Measurements from ENCODE around the gene KRT7. TPM values are rescaled to one million over a fixed set of nuclear protein-coding genes. Genes with fewer than 3 reads are reported as not detected.

KRT7 gene
- polyA plus RNA-seq, 1 of the 3 experiments (the other 2 are of a cell fraction) = 5.4 TPM

DNA sequence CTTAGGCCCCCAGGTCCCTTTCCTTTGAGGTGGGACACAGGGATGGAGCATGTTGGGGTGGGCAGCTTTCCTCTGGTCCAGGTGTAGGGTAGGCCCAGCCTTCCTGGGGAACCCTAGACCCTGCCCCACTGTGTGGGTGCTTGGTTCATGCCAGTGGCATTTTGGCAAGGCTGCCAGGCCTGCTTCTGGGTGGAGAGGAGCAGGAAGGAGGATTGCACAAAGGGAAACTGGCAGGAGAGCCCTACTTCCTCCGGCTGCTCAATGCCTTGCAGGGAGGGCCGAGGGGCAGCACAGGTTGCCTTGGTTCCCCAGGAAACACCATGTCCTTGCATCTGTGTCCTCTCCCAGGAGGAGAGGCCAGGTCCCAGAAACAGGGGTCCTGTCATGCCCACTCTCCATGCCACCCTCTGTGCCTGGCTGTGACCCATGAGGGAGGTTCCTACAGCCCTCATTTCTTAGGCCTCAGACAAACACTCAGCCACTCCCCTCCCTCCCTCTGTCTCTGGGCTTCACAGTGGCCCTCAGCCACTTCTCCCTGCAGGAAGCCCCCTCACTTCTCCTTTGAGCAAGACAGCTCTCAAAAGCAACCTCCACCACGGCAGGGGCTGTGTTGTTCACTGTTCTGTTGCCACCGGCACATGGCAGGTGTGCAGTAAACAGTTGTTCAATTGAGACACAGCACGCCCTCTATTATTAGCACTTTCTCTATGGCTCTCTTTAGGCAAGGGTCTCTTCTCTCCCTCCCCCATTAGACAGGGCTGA lies 34.4 kb upstream of the KRT7 start:
- peaks cover 26 to 83% of the 10 kb centered on the region in 2 experiments for H3K4me1 ChIP-seq (ENCODE audit: control insufficient read depth in 1 of 2, insufficient read depth in 2 of 2, low read depth in 1 of 2, low read length in 1 of 2)
- H3K9me3 ChIP-seq = no peaks in the 10 kb centered on the region
- peaks cover 4% of the 10 kb centered on the region for H3F3A ChIP-seq (replicated peaks; ENCODE audit: insufficient read depth)
- DNase-seq = no peak
- TF ChIP-seq NRF1 (IDR thresholded peaks at IDR 0.05; ENCODE audit: low read depth, low read length) = no peak
- TF ChIP-seq, protein P1, sequence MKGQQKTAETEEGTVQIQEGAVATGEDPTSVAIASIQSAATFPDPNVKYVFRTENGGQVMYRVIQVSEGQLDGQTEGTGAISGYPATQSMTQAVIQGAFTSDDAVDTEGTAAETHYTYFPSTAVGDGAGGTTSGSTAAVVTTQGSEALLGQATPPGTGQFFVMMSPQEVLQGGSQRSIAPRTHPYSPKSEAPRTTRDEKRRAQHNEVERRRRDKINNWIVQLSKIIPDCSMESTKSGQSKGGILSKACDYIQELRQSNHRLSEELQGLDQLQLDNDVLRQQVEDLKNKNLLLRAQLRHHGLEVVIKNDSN (IDR thresholded peaks at IDR 0.05; ENCODE audit: borderline replicate concordance, low read depth) = no peak
- TF ChIP-seq FOSL2 (IDR thresholded peaks at IDR 0.05; ENCODE audit: borderline replicate concordance, low read depth) = no peak
- no peak for TF ChIP-seq TAF1 (IDR thresholded peaks at IDR 0.05; ENCODE audit: borderline replicate concordance, low read depth, low read length)
- TF ChIP-seq, protein P2, sequence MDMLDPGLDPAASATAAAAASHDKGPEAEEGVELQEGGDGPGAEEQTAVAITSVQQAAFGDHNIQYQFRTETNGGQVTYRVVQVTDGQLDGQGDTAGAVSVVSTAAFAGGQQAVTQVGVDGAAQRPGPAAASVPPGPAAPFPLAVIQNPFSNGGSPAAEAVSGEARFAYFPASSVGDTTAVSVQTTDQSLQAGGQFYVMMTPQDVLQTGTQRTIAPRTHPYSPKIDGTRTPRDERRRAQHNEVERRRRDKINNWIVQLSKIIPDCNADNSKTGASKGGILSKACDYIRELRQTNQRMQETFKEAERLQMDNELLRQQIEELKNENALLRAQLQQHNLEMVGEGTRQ (IDR thresholded peaks at IDR 0.05; ENCODE audit: borderline replicate concordance, low read depth, low read length) = no peak
- TF ChIP-seq RCOR1 (IDR thresholded peaks at IDR 0.05; ENCODE audit: low read length) = no peak
- no peaks in the 10 kb centered on the region for H3K9me2 ChIP-seq
- H3K36me3 ChIP-seq (replicated peaks in 1 of 2; ENCODE audit: control insufficient read depth in 1 of 2, insufficient read depth in 2 of 2, low read length in 1 of 2) = no peaks in the 10 kb centered on the region
- no peaks in the 10 kb centered on the region for H3K79me2 ChIP-seq (ENCODE audit: insufficient read depth)
- no peak overlapping the region for H3K4me2 ChIP-seq
- H3K27ac ChIP-seq (ENCODE audit: low read depth in 2 of 2, low read length in 1 of 2) = peak overlapping the region in 1 of 2 experiments; percentile 100; a peak in 2 of 4 replicates
- WGBS (ENCODE audit: low lambda C conversion rate) = 96% methylated on average over 3 of the region's 5 CpGs
- H3K4me3 ChIP-seq (ENCODE audit: low read depth in 2 of 2, low read length in 1 of 2) = no peak overlapping the region
- no peaks in the 10 kb centered on the region for H3K27me3 ChIP-seq (ENCODE audit: insufficient read depth)
- no peak overlapping the region for H2AFZ ChIP-seq (ENCODE audit: low read depth)
- POLR2A ChIA-PET = interaction anchor here (0.7 to 6.7 kb wide), 4 partner anchors 7 to 25 kb away, joined by 4 to 53 read pairs (median 20); partner anchors contain the start of gene KRT80
- CTCF ChIA-PET = interaction anchor here (0.9 to 2.4 kb wide), 4 partner anchors 46 to 173 kb away, joined by 3 to 7 read pairs (median 4); no protein-coding TSS in a partner anchor
- H4K20me1 ChIP-seq (ENCODE audit: insufficient read depth) = no peaks in the 10 kb centered on the region
- H3K9ac ChIP-seq = no peak overlapping the region

DNA sequence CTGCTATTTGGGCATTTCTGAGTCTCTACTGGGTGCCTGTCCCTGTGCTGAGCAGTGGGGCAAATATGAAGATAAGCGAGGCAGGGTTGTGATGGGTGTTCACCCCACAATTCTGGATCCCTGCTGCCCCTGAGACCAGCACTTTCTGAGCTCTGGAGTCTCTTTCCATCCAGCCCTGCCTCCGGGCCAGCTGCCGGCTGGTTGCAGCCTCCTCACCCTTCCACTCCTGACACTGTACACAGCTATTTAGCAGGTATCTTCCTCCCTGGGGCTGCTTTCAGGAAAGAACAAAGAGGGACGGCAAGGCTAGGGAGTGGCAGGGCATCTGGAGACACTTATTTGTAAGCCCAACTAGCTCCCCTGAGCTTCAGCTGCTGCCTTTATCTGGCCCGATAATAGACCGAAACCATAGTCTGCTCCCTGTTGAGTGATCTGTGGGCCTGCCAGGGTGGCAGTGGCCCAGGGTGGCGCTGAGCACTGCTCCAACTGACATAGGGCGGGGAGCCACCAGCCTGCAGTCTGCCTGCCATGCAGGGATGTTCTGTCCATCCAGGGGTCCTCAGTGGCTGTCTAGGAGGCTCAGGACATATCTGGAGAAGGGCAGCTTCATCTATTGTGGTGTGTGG lies 33.6 kb upstream of the KRT7 start:
- H4K20me1 ChIP-seq (ENCODE audit: insufficient read depth) = no peaks in the 10 kb centered on the region
- H3K9me2 ChIP-seq = no peaks in the 10 kb centered on the region
- 96% methylated on average over 5 of the region's 8 CpGs for WGBS (ENCODE audit: low lambda C conversion rate)
- ChIA-PET CTCF (interaction anchor here (0.9 to 2.4 kb wide), 5 partner anchors 45 to 781 kb away, joined by 3 to 7 read pairs (median 3); no protein-coding TSS in a partner anchor), POLR2A (interaction anchor here (0.7 to 6.7 kb wide), 7 partner anchors 8 to 790 kb away, joined by 3 to 53 read pairs (median 5); partner anchors contain the start of gene KRT80)
- H3F3A ChIP-seq (replicated peaks; ENCODE audit: insufficient read depth) = peaks cover 12% of the 10 kb centered on the region
- no peak overlapping the region for H2AFZ ChIP-seq (ENCODE audit: low read depth)
- no peaks in the 10 kb centered on the region for H3K79me2 ChIP-seq (ENCODE audit: insufficient read depth)
- no peaks in the 10 kb centered on the region for H3K36me3 ChIP-seq (replicated peaks in 1 of 2; ENCODE audit: control insufficient read depth in 1 of 2, insufficient read depth in 2 of 2, low read length in 1 of 2)
- TF ChIP-seq FOXM1 (IDR thresholded peaks at IDR 0.05; ENCODE audit: low read depth) (no peak), GATA2 (CRISPR knock-in tag; IDR thresholded peaks at IDR 0.05) (peak; percentile 8)
- TF ChIP-seq, protein P3, sequence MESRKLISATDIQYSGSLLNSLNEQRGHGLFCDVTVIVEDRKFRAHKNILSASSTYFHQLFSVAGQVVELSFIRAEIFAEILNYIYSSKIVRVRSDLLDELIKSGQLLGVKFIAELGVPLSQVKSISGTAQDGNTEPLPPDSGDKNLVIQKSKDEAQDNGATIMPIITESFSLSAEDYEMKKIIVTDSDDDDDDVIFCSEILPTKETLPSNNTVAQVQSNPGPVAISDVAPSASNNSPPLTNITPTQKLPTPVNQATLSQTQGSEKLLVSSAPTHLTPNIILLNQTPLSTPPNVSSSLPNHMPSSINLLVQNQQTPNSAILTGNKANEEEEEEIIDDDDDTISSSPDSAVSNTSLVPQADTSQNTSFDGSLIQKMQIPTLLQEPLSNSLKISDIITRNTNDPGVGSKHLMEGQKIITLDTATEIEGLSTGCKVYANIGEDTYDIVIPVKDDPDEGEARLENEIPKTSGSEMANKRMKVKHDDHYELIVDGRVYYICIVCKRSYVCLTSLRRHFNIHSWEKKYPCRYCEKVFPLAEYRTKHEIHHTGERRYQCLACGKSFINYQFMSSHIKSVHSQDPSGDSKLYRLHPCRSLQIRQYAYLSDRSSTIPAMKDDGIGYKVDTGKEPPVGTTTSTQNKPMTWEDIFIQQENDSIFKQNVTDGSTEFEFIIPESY (IDR thresholded peaks at IDR 0.05; ENCODE audit: borderline replicate concordance, low read depth) = no peak
- TF ChIP-seq, protein P4, sequence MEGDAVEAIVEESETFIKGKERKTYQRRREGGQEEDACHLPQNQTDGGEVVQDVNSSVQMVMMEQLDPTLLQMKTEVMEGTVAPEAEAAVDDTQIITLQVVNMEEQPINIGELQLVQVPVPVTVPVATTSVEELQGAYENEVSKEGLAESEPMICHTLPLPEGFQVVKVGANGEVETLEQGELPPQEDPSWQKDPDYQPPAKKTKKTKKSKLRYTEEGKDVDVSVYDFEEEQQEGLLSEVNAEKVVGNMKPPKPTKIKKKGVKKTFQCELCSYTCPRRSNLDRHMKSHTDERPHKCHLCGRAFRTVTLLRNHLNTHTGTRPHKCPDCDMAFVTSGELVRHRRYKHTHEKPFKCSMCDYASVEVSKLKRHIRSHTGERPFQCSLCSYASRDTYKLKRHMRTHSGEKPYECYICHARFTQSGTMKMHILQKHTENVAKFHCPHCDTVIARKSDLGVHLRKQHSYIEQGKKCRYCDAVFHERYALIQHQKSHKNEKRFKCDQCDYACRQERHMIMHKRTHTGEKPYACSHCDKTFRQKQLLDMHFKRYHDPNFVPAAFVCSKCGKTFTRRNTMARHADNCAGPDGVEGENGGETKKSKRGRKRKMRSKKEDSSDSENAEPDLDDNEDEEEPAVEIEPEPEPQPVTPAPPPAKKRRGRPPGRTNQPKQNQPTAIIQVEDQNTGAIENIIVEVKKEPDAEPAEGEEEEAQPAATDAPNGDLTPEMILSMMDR (IDR thresholded peaks at IDR 0.05) = no peak
- DNase-seq = peak; percentile 55
- H3K27ac ChIP-seq (ENCODE audit: low read depth in 2 of 2, low read length in 1 of 2) = peak overlapping the region in 1 of 2 experiments; percentile 100; a peak in 2 of 4 replicates
- peaks cover 26 to 82% of the 10 kb centered on the region in 2 experiments for H3K4me1 ChIP-seq (ENCODE audit: control insufficient read depth in 1 of 2, insufficient read depth in 2 of 2, low read depth in 1 of 2, low read length in 1 of 2)
- no peak overlapping the region for H3K4me2 ChIP-seq
- no peak overlapping the region for H3K9ac ChIP-seq
- H3K9me3 ChIP-seq = no peaks in the 10 kb centered on the region
- no peaks in the 10 kb centered on the region for H3K27me3 ChIP-seq (ENCODE audit: insufficient read depth)
- H3K4me3 ChIP-seq (ENCODE audit: low read depth in 2 of 2, low read length in 1 of 2) = no peak overlapping the region

Data from SK-N-SH (cell line).